GM21367 (cell line): ENCODE measurements around the gene RNFT2.
A peak's percentile ranks its signal among the peaks of the same experiment; 100 is the strongest.

Experiments
- ATAC-seq: cut with Tn5 transposase; IDR thresholded peaks from one replicate; pipeline ENCODE4 v1.9.1; 2021; ENCODE audit not compliant: unreplicated experiment

Gene RNFT2

DNA sequence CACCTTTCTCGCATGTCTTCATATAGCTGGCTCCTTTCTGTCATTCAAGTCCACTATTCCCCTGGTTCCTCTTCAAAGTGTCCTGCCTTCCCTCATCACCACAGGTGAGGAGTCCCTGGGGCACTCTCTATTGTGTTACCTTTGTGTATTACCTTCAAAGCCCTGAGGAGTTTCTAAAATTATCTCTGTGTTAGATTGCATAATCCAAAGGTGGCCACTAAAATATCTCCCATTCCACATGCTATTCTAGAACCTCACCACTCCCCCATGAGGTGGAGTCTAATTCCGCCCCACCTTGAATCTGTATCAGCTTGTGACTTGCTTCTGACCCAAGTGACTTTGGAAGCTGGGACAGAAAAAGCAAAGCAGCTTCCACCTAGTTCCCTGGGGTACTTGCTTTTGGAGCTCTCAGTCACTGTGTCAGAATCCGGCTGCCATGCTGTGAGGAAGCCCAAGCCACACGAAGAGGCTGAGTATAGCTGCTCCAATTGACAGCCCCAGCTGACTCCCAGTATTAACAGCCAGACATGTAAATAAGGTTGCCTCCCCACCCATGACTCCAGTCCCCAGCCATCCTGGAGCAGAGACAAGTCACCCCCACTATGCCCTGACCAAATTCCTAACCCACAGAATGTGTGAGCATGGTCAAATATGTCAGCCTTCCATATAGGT lies 136.3 kb downstream of the RNFT2 start:
- no peak for ATAC-seq

DNA sequence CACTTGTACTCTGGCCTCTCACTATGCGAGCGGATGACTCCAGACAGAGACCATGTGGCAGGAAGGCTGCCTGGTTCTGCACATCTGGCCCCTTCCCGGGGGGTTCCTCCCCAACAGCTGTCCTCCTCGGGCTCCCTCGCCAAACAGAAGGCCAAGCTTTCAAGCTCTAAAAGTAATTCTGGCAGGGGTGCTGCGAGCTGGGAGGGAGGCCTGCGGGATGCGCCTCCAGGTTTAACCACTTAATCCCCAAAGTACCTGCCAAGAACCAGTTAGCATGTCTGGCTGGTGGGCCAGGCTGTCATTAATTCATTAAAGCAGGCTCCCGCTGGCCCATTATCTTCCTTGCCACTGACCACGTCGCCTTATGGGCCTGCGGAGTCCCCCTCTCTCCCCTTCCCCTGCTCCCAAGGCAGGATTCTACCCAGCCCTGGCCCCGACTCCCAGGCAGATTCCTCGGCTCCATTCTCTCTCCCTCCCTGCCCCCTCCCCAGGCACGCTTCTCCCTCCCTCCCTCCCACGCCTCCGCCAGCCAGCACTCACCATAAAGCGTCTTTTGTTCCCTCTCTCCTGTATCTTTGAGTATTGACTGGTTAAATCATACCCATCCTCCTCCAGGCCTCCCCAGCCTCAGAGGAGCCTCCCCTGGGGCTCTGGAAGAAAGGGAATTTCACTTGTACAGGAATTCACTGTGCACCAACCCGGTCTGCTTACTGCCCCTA lies 138.2 kb downstream of the RNFT2 start:
- no peak for ATAC-seq

DNA sequence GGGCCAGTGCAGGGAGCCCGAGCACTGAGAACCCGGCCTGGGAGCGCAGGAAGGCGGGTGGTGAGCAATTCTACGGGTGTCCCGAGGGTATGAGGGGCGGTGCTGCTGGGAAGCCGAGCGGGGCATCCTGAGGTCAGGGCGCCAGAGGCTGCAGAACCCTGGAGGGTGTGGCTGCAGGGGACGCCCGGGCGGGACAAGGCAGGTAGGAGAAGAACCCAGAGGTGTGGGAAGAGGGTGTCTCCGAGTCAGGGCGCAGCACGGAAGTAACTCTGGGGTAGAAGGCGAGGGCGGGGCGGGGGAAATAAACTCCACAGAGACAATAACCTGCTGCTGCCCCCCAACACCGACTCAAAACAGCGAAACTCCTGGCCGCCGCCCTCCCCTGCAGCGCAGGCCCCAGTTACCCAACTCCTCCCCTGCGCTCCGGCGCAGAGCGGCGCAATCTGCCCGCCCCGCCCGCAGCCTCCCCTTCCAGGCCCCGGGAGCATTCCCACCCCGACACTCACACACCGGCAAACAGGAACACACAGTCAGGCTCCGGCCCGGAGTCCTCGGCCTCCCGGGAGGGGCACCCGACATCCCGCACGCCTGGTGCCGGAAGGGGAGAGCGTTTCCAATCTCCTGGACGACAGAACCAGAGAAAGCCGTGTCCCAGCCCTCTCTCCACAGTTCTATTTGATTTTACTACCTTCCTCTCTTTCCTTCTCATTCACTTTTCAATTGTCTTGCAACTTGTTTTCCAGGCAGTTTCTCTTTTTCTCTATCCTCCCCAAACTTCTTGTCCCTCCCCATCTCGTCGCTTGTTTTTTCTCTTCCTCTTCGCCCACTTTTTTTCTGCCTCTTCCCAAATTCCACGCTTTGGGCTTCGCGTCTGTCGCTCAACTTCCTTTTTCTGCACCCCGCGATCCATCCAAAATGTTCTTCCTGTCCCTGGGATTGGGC lies 140.7 kb downstream of the RNFT2 start:
- no peak for ATAC-seq

DNA sequence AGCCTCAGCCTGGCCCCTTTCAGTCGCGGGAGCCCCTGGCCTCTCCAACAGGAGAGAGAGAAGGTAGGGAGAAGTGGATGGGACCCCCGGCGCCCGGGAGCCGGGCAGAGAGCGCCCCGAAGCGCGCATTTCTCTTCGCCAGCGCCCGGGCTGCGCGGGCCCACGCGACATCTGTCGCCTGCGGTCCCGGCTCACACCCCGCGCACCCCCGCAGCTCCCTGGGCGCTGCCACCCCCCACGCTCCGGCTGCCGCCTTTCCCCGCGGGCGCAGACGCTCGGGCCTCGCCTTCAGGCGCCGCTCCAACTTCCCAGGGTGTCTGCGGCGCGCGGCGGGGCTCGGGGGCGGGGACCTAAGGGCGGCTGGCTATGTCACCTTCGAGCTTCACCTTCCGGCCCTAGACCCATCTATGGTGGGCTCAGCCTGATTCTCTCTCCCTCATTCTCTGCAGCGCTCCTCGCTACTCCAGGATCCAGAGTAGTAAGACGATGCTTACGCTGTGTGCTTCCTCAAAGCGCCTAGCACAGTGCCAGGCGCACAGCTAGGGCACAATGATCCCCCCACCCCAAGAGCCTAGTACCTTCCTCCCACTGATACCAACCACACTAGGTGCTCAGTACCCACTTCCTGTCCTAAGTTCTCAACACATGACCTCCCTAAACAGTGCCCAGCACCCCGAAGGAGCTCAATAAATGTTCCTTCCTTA lies 141.5 kb downstream of the RNFT2 start:
- no peak for ATAC-seq

DNA sequence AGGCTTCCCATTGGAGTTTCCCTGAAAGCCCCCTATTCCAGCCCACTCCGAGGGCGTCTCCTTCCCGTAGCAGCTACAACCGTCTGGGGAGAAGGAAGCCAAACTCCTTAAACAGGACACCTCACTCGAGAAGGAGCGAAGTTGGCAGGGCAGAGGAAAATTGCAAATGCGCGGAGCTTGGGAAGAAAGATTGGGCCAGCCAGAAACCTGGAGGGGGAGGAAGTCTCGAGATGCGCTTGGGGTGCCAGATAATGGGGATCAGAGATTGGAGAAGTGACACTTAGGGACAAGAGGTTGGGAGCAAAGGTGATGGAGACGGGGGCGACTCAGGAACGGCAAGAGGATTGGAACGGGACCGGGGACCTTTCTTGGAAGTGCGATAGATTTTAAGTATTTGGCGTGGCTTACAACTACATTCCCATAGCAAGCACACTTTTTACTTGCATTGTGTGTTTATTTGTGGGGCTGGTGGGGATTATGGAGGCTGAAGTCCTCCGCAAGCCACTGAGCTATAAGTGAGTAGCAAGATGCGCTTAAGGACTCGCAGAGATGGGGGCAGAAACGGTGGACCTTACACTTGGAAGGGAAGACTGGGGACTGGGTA lies 142.2 kb downstream of the RNFT2 start:
- ATAC-seq, result no peak

DNA sequence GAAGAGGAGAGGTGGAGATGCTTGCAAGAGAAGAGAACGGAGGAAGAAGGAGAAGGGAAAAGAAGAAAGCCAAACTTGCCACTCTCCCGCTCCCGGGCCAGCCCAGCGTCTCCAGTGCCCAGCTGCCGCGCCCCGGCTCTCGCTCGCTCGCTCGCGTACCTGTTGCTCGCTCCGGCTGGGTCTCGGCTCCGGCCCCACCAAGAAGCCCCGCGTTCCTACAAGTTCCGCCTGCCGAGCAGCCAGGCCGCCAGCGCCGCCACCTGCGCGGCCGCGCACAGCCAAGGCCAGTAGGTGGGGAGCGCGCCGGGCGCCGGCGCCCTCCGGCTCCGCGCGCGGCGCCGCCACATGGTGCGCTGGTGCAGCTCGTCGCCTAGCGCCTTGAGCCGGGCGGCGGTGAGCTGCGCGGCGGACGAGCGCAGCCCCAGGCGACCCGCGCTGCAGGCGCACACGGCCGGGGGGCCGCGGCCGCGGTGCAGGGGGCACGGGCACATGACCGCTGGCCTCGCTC lies 142.8 kb downstream of the RNFT2 start:
- ATAC-seq, result peak; percentile 51

DNA sequence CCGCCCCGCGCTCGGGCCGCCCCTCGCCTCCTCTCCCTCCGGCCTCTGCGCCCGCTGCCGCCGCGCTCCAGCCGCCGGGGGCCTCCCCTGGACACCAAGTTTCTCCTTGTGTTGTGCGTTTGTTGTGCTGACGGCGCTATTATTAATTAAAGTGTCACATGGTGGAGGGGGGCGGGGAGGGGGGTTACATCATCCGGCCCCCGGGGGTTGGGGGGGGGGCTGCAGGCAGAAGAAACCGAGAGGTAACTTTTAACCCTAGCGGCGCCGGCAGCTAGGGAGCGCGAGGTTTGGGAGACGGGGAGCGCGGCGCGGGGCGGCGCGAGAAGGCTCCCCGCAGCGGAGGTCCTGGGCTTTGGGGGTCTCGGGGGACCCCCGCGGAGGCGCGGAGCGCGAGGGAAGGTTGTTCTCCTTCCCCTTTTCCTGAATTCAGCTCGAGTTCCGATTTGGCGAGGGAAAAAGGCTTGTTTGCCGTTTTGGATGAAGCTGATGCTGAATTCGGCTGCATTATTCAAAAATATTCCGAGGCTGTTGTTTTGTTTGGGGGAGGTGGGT lies 143.3 kb downstream of the RNFT2 start, which contains the start of gene HRK:
TSS of gene HRK (minus strand) at position 117 of the 552 bp plus-strand sequence. CDS start 134 bp downstream, outside the sequence.
- ATAC-seq, result no peak

DNA sequence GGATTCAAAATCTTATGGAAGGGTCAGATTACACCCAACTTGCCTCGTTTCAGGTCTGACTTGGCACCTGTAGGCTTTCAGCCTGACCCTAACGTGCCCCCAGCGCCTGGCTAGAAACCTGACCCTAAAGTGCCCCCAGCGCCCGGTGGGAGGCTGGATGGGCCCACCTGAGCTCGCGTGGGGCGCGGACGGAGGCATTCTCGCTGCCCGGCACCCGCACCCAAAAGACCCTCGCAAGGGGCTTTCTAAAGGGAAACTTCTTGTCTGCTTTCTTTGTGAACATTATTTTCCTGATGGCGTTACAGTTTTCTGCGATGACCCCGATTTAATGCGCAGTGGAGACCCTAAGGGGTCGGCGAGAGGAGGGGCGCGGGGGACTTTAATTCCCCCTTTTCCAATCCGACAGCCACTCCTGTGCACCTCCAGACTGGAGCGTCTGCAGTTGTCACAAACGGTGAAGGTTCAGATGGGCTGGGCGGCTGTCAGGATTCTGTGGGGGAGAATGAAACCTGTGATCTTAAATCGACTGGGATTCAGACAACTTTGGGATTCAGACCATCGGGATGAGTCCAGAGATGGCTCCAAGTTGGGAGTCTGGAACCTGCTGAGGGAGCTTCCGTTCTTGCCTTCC lies 143.9 kb downstream of the RNFT2 start:
- ATAC-seq, result no peak

DNA sequence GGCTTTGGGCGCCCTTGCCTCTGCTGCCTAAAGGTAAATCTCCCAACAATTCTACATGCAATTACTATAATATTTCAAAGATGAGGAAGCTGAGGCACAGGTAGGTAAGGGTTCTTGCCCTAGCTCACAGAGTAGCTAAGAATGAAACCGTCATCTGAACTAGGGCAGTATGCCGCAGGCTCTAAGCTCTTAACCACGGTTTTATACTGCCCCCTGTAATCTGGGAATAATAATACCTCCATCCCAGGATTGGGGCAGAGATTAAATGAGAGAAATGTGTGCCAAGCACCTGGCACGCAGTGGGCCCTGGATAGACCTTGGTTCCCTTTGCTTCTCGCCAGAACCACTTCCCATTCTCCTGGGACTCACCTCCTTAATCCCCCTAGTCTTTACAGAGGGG lies 144.6 kb downstream of the RNFT2 start:
- ATAC-seq, result no peak

DNA sequence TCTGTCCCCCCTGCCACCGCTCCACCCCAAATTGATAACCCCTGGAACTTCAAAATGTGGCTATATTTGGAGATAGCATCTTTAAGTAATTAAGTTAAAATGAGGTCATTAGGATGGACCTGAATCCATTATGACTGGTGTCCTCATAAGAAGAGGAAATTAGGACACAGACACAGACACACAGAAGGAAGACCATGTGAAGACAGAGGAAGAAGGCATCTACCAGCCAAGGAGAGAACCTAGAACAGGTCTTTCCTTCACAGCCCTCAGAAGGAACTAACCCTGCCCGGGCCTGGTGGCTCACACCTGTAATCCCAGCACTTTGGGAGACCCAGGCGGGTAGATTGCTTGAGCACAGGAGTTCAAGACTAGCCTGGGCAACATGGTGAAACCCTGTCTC lies 146.8 kb downstream of the RNFT2 start:
- ATAC-seq, result no peak

DNA sequence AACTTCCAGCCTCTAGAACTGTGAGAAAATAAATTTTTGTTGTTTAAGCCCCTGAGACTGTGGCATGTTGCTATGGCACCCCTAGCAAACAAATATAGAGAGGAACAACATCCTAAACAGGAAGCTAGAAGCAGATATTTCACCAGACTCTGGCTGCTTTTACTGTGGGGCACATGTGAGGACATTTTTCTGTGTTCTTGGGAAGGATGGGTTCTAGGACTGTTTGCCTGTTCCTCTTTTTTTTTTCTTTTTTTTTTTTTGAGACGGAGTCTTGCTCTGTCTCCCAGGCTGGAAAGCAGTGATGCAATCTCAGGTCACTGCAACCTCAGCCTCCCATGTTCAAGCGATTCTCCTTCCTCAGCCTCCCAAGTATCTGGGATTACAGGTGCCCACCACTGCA lies 147.4 kb downstream of the RNFT2 start:
- ATAC-seq, result no peak

DNA sequence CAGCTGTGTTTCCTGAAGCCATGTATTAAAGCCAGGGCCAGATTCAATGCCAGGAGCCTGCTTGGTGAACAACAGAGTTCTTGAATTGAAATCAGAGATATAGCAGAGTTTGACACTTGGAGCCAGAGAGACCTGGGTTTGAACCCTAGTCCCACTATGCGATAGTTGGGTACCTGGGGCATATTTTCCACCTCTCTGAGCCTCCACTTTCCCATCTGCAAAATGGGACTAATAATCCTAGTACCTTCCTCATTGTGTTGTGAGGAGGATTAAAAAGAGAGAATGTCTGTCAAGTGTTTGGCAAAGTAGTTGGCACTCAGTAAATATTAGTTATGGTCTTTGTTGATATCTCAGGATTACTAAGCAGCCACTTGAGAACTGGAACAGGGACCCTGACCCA lies 149.1 kb downstream of the RNFT2 start:
- ATAC-seq, result no peak

DNA sequence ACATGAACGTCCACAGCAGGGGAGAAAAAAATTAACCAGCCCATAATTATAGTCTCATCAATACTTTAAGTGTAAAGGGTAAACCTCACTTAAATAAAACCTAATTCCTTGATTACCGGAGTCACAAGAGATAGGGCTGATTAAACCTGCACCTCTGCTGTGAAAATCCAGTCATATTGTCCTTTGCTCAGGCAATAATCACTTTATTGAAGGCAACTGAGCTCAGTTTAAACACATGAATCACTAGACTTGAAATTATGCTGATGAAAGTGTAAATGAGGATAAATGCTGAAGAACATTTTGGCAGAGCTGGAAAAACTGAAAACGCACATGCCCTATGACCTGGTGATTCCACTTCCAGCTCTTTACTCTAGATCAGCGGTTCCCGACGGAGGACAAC lies 149.8 kb downstream of the RNFT2 start:
- no peak for ATAC-seq

DNA sequence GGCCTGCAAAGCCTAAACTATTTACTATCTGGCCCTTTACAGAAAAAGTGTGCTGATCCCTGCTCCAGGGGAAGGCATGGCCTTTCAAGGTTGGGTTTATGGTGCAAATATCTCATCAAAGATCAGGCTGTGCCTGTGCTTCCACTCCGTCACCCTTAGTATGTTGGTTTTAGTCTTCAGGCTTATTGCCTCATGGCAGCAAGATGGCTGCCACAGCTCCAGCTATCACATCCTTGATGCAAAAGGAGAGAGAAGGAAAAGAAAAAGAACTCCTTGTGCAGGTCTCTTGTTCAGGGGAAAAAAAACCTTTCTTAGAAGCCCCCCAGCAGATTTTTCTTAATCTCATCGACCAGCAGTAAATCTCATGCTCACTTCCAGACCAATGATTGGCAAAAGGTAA lies 152.2 kb downstream of the RNFT2 start:
- no peak for ATAC-seq

DNA sequence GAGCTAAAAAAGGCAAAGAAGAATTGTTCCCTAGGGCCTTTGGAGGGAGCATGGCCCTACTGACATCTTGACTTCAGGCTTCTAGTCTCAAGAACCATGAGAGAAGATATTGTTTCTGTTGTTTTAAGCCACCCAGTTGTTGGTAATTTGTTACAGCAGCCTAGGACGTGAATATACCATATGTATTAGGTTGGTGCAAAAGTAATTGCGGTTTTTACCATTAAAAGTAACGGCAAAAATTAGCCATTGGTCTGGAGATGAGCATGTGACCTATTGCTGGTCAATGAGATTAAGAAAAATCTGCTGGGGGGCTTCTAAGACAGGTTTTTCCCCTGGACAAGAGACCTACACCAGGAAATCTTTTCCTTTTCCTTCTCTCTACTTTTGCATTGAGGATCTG lies 152.9 kb downstream of the RNFT2 start:
- no peak for ATAC-seq

DNA sequence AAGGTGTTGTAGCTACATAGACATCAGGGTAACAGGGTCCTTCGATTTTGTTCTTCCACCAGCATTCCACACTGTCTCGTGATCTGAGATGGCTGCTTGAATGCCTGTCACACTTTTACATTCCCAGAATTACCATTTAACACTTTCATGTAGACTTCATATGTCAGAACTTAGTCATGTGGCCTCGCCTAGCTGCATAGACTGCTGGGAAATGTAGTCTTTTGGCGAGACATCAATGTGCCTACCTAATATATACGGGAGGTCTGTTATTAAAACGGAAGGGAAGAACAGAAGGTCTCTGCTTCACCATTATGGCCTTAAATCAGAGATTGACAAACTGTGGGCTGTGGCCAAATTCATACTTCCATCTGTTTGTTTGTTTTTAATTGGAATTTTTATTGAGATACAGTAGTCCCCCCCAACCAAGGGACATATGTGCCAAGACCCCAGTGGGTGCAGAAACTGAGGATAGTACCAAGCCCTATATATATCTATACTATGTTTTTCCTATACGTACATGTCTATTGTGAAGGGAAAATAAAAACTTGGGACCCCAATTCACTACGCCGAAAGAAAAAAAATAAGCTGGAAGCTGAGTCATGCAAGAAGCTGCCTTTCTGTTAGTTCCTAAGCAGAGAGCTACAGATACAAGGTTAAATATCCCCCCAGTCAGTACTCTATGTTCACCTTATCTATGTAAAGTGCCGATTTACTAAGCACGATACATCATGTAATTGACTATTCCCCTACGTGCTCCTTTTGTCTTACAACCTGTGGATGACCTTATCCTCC lies 154.4 kb downstream of the RNFT2 start:
- ATAC-seq, result no peak

DNA sequence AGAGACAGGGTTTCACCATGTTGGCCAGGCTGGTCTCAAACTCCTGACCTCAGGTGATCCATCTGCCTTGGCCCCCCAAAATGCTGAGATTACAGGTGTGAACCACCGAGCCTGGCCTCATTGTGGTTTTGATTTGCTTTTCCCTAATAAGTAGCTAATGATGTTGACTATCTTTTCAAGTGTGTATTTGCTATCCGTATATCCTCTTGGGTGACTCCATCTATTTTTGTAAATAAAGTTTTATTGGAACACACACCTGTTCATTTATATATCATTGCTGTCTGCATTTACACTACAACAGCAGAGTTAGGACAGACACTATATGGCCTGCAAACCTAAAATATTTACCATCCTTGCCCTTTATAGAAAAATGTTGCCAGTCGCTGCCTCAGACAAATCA lies 156.8 kb downstream of the RNFT2 start:
- no peak for ATAC-seq

DNA sequence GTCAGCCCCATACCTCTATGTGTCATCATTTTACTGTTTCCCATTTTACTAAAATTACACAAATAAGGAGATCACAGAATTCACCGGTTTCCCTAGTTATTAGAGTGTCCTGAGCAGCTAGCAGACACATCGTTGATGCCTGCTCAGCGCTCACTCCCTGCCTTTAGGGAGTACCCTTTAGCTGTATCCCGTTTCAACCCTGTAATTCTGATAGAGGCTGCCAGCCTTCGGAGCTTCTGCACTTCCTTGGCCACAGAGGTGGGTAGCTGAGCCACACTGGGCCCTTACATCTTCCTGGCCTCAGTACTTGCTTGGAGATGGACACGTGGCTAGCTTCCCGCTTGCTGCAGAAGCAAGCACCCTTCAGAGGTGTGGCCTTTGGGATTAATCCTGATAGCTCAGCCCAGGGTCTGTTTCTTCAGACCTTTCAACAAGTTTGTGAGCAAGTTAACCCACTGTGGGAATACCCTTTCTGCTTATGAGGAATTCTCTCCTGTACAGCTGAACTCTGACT lies 158.4 kb downstream of the RNFT2 start:
- no peak for ATAC-seq

DNA sequence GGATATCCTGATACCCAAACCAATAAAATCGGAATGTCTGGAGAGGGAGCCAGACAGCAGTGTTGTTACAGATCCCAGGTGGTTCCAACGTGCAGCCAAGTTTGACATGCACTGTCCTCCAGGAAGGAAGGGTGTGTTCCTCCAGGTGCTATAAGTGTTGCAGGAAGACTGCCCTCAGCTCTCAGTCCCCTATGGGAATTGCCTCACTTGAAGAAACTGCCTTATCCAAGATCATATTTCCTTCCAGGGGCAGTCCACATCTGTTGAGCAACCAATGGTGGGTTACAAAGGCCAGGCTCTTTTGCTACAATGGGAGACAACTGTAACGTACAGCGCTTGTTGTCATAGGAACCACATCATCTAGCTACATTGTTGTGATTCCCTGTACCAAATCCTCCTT lies 159.4 kb downstream of the RNFT2 start:
- ATAC-seq, result no peak
